Measurements from ENCODE around the gene UBE2U.

Gene UBE2U

DNA sequence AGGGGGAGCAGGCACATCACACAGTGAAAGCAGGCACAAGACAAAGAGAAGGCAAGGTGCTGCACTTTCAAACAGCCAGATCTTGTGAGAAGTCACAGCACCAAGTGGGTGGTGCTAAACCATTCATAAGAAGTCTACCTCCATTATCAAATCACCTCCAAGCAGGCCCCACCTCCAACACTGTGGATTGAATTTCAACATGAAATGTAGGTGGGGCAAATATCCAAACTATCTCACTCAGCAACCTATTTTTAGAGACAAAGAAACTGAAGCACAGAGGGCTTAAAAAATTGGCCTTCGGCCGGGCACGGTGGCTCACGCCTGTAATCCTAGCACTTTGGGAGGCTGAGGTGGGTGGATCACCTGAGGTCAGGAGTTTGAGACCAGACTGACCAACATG, 90.4 kb downstream of the UBE2U start:
- DNase-seq (ENCODE audit: low spot score) = no peak

DNA sequence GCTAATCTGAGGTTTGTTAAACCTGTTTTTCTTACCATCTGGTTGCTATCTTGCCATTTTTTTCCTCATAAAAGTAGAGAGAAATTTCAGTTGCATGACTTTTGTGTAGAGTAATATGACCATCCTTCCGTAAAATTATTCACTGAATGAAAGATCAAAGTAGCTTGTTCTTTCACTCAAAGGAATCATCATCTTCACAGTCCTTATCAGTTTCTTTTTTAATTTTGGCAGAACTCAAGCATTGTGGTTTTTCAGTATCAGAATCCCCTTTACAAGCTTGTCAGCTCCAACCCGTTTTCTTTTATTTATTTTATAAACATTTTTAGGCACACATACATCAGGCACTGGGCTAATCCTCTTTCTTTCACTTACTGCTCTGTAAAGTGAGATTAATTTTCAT, 91.7 kb downstream of the UBE2U start:
- no peak for DNase-seq (ENCODE audit: low spot score)

DNA sequence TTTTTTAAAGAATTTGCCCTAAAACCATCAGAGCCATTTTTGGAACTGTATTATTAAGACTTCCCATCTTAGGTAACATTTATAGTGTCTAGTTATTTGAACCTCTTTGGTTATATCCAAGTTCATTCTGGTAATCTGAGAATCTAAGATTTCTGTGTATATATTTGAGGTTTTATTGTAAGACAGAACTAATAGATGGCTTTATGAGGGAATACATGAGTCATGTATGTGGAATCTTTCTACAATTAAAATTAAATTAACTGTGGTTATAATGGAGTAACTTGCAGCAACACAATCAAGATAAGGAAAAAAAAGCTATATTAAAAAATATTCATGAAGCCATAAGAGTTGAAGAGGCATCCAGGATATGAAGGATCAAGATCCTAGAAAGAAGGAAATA, 92.1 kb downstream of the UBE2U start:
- no peak for DNase-seq (ENCODE audit: low spot score)

DNA sequence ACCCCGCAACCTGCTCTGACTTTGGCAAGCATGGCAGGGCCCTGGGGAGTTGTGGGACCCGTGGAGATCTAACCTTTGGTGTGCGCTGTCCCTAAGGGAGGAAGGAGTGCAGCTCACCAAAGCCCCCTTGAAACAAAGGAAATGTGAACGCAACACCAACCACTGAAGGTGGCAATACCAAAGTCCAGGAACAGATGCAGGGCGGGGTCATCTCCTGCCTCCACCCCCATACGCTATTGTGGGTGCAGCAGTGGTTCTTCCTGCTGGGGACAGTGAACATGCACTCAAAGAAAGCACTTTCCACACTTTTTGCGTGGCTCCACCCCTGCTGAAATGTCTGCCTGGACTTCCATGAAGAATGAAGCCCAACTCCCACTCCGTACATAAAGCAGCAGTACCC, 93.0 kb downstream of the UBE2U start:
- no peak for DNase-seq (ENCODE audit: low spot score)

- DNase-seq (ENCODE audit: low spot score) = no peak
Observed at GRCh38 chr1:64302194-64302593, 98.8 kb downstream of the UBE2U start.

DNA sequence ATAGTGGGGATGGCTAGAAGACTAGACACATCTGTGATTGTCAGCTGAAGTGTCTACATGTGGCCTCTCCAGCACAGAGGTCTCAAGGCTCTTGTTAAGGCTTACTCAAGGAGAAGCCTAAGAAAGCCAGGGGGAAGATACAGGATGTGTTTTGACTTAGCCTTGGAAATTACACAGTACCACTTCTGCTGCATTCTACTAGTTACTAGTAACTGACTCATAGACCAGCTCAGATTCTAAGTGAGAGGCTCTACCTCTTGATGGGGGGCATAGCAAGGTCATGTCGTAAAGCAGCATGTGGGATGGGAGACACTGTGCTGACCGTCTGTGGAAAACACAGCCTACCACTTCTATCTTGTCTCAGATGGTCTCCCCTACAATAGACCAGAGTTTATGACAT, 99.5 kb downstream of the UBE2U start:
- no peak for DNase-seq (ENCODE audit: low spot score)

- DNase-seq (ENCODE audit: low spot score) = no peak
Observed at GRCh38 chr1:64304823-64305222, 101.4 kb downstream of the UBE2U start.

DNA sequence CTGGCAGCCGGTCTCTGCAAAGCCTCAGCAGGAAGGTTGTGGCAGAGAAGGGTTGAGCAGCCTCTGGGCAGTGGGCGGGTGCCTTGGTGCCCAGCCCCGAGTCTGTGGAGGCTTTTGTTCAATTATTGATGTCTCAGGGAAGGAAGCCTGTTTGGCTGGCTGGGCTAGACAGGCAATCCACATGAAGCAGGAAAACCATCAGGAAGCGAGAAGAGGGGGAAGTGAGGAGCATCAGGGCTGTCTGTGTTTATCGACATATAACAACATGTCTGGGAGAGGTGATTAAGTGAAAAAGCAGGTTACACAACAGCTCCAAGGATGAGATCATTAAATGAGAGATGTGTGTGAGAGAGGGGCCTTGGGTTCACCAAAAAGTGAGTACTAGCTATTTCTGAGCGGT, 105.4 kb downstream of the UBE2U start:
- DNase-seq (ENCODE audit: low spot score) = no peak

GRCh38 chr1:64309431-64309831, 106.0 kb downstream of the UBE2U start:
- no peak for DNase-seq (ENCODE audit: low spot score)

GRCh38 chr1:64310760-64311159, 107.3 kb downstream of the UBE2U start:
- no peak for DNase-seq (ENCODE audit: low spot score)

DNA sequence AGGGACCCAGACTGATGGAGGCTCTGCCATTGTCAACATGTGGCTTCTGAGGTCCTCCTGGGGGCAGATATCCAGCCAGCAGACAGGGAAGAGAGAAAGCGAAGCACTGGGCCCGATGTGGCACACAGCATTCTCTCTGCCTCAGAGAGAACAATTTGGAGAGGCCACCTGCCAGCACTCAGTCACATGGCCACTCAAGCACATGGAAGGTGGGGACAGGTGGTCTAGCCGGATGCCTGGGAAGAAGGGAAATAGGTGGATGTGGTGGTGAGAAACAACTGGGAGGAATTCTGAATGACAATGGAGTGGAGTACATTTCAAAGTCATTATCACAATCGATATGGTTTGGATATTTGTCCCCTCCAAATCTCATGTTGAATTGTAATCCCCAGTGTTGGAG, 109.0 kb downstream of the UBE2U start:
- no peak for DNase-seq (ENCODE audit: low spot score)

- no peak for DNase-seq (ENCODE audit: low spot score)
Observed at GRCh38 chr1:64315402-64315801, 112.0 kb downstream of the UBE2U start.

Measured in GM03348 (cell line).